AG09319 (cell line): Measurements from ENCODE around the gene CCT5.
"Not testable (repeated sequence)": the region's sequence is repeated elsewhere in the genome, so short reads cannot be mapped to it uniquely, and the experiment has no call there.

Source experiments
- DNase-seq: peaks from one replicate; pipeline ENCODE4 v3.0.0-alpha.2; 2010; ENCODE audit warnings: low read depth; ENCODE audit errors: extremely low read depth
- CTCF ChIP-seq: IDR thresholded peaks from 2 replicates; pipeline ENCODE4 v1.5.1; 2011; ENCODE audit warnings: low read depth, mild to moderate bottlenecking, inconsistent platforms, low read length, moderate library complexity

The CCT5 gene

GRCh38 chr5:10266137-10266536 is 16.1 kb downstream of the CCT5 start:
- DNase-seq = no peak
- no peak for TF ChIP-seq CTCF

GRCh38 chr5:10266839-10267238 is 16.8 kb downstream of the CCT5 start:
- DNase-seq = no peak
- no peak for TF ChIP-seq CTCF

GRCh38 chr5:10268100-10268499 is 18.0 kb downstream of the CCT5 start:
- no peak for DNase-seq
- TF ChIP-seq CTCF = no peak

GRCh38 chr5:10272053-10272874 is 22.2 kb downstream of the CCT5 start:
- no peak for DNase-seq
- TF ChIP-seq CTCF = no peak

- DNase-seq = not testable (repeated sequence)
These were observed 22.8 kb downstream of the CCT5 start for GRCh38 chr5:10272875-10273209.

- TF ChIP-seq CTCF = no peak
- DNase-seq = no peak
These were observed 25.4 kb downstream of the CCT5 start for GRCh38 chr5:10275460-10275859.

GRCh38 chr5:10275991-10276390 is 25.9 kb downstream of the CCT5 start:
- DNase-seq = no peak
- TF ChIP-seq CTCF = no peak

- no peak for TF ChIP-seq CTCF
- no peak for DNase-seq
These were observed 26.6 kb downstream of the CCT5 start for GRCh38 chr5:10276691-10277090.
